NCI-H187 treated with DMSO at 0.1 percent for 48 hours (cell line): ENCODE measurements around the gene GMIP.
"Not testable (repeated sequence)": the region's sequence is repeated elsewhere in the genome, so short reads cannot be mapped to it uniquely, and the experiment has no call there.

Experiments
- DNase-seq: peaks from one replicate; lab custom pipeline; 2025; lab: John Stamatoyannopoulos, UW

The GMIP gene

DNA sequence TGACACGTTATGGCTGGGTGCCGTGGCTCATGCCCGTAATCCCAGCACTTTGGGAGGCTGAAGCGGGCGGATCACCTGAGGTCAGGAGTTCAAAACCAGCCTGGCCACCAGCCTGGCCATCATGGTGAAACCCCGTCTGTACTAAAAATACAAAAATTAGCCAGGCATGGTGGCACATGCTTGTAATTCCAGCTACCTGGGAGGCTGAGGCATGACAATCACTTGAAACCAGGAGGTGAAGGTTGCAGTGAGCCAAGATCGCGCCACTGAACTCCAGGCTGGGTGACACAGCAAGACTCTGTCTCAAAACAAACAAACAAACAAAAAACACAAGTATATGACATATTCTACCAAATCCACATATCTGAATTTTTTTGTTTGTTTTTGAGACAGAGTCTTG, 36.8 kb downstream of the GMIP start:
- DNase-seq: not testable (repeated sequence)

- no peak for DNase-seq
Measured at GRCh38 chr19:19606021-19606420, 37.4 kb downstream of the GMIP start.

DNA sequence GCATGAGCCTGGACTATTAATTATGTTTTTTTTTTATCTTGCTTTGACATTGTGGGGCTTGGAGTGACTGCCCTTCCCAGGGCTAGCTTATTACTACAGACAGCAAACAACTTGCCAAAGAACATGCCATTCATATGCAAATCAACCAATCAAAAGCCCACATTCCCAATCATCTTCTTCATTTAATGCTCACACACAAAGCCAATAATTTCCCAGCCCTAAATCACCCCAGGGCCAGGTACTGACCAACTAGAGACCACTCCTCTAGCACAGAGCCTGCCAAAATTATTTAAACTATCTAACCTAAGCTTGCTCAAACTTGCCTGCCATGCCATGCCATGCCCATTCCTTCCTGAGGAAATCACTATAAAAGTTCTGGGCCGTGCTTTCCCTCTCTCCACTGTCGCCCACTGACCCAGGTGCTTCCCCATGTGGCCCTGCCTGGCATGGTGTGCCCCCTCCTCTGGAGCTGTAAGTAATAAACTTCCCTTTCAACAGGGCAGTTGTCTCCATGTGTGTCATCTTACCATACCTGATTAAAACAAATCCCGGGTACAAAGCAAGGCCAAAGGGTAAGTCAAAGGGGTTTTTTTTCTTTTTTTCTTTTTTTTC, 40.6 kb downstream of the GMIP start:
- DNase-seq: no peak

DNA sequence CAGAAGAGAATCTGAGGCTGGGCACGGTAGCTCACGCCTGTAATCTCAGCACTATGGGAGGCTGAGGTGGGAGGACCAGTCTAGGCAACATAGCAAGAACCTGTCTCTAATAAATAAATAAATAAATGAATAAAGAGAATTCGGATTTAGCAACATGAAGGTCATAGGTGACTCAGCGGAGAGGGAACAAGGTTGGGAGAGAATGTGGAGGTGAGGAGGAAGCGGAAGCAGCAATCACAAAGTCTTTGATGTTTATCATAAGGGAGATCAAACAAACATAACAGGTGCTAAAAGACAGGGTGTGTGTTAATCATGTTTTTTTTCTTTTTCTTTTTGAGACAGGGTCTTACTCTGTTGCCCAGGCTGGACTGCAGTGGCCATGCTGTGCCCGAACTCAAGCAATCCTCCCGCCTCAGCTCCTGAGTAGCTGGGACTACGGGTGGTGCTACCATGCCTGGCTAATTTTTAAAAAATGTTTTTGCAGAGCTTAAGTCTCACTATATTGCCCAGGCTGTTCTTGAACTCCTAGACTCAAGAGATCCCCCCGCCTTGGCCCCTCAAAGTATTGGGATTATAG, 41.2 kb downstream of the GMIP start:
- no peak for DNase-seq

GRCh38 chr19:19600793-19601330, 42.6 kb downstream of the GMIP start:
- no peak for DNase-seq

- DNase-seq: not testable (repeated sequence)
Measured at GRCh38 chr19:19598728-19599451, 44.6 kb downstream of the GMIP start.

DNA sequence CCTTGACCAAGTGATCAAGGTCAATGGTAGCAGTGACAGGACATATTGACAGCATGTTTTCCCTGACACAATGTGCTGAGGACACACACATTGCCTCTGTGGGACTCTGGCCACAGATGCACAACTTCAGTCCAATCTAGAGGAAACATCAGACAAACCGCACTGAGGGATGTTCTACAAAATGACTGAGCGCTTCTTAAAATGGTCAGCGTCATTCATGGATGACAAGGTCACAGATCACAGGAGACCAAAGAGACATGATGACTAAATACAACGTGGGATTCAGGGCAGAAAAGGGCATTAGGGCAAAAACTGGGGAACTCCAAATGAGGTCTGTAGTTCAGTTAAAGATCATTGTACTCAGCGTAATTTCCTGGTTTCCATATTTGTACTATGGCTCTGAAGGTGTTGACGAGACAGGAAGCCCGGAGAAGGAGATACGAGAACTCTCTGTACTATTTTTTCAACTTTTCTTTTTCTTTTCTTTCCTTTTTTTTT, 45.6 kb downstream of the GMIP start:
- no peak for DNase-seq

- no peak for DNase-seq
Measured at GRCh38 chr19:19595171-19595701, 48.2 kb downstream of the GMIP start.

DNA sequence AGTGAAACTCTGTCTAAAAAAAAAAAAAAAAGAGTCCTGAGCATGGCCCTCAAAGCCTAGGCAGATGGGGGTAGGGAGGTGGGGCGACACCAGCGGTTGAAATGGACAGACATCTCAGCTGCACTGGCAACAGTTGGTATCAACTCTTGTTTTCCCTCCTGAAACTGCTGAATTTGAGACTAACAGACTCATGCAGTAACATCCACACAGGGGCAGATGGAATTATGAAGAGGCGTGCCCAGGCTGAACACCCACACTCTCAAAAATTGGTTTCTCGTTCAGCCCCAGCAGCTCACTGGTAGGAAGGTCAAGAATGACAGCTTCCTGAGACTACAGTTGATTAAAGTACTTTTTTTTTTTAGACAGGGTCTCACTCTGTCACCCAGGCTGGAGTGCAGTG, 49.1 kb downstream of the GMIP start:
- DNase-seq: no peak

DNA sequence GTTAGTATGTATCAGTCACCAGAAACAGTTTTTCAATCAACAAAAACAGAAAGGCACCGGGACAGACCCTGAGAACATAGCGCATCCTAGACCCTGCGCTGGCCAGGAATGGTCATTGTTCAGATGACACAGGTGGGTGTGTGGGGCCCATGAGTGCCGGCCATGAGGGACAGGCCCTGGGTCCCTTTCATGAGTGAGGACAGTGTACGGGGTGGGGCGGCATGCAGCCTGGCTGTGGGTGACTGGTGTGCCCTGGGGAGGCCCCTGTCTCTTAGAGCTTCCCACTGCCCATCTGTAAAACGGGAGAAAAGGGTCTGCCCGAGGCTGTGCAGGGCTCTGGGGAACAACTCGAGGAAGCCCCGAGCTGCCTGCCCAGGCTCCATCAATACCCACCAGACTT, 50.8 kb downstream of the GMIP start:
- no peak for DNase-seq

- DNase-seq: no peak
Measured at GRCh38 chr19:19591133-19591825, 52.2 kb downstream of the GMIP start.

- no peak for DNase-seq
Measured at GRCh38 chr19:19588546-19588945, 54.9 kb downstream of the GMIP start.

GRCh38 chr19:19587771-19588170, 55.7 kb downstream of the GMIP start:
- no peak for DNase-seq

DNA sequence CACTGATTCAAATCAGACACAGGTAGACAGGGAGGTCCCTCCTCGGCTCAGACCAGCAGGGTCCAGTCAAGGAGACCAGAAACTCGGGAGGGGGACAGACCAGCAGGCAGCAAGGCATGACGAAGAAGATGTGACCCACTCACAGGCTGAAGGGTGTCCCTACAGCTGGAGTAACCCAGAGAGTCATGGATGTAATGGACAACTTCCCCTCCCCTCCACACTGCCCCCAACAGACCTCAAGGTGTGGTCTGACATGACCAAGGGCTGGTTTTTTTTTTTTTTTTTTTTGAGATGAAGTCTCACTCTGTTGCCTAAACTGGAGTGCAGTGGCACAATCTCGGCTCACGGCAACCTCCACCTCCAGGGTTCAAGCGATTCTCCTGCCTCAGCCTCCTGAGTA, 59.1 kb downstream of the GMIP start:
- no peak for DNase-seq

GRCh38 chr19:19582471-19582870, 61.0 kb downstream of the GMIP start:
- no peak for DNase-seq

DNA sequence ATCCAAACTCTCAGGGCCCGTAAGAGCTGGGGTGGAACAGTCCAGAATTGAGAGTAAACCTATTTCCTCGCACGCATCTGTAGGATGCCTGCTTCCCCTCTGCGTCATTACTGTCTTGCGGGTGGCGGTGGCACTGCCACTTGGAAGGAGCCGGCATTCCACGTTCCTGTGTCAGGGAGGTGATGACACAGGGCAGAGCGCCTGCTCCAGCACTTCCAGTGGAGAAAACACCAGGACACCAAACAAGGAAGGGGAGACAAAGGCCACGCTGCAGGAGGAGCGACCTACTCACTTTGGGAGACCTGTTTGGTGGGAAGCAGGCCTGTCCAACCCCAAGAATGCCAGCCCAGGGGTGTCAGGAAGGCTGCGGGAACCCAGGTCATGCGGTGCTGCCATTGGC, 62.1 kb downstream of the GMIP start:
- DNase-seq: no peak

DNA sequence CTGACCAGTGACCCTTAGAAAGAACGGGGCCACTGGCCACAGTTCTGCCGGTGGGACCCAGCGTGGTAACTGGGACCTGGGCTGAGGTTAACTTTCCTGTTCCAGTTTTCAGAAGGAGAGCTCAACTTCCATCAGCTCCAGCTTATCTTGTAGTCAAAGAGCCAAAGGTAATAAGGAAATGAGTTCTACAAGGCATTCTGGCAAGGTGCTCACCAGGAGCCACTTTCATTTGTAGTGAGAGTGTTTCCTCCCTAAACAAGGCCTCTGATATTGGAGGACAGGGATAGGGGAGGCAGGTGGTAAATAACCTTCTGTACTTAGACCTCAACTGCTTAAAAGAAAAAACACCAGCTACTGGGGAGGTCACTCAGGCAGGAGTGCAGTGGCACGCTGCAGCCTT, 63.0 kb downstream of the GMIP start:
- DNase-seq: no peak

GRCh38 chr19:19579533-19580361, 63.7 kb downstream of the GMIP start:
- DNase-seq: no peak
